ENCODE data around the gene CLSTN2. TPM values are rescaled to one million over a fixed set of nuclear protein-coding genes. Genes with fewer than 3 reads are reported as not detected.

Gene CLSTN2
- total RNA-seq, 1 donor from 2014 or later = 80.9 TPM

- Histone ChIP-seq H3K4me1 (ENCODE audit: insufficient read depth, low read length) (no peaks in the 10 kb centered on the region), H3K4me2 (ENCODE audit: low read length) (no peak overlapping the region), H3K36me3 (ENCODE audit: insufficient read depth, low read length) (no peaks in the 10 kb centered on the region), H3K27me3 (ENCODE audit: insufficient read depth, low read length) (no peaks in the 10 kb centered on the region), H2AFZ (ENCODE audit: low read depth, low read length) (no peak overlapping the region), H3K27ac (ENCODE audit: low read depth, low read length) (no peak overlapping the region), H3K9me3 (ENCODE audit: insufficient read depth, low read depth, low read length) (no peaks in the 10 kb centered on the region), H3K9ac (ENCODE audit: low read length) (no peak overlapping the region), H3K79me2 (ENCODE audit: insufficient read depth, low read length) (no peaks in the 10 kb centered on the region), H4K20me1 (ENCODE audit: insufficient read depth, low read length) (no peaks in the 10 kb centered on the region), H3K4me3 (ENCODE audit: insufficient read depth, low read depth, low read length) (no peak overlapping the region)
- H3K27ac Mint-ChIP-seq (ENCODE audit: unreplicated experiment) = no peak overlapping the region
- peaks cover 6% of the 10 kb centered on the region for H3K9me3 Mint-ChIP-seq (ENCODE audit: unreplicated experiment)
- H3K27me3 Mint-ChIP-seq (ENCODE audit: low read depth, unreplicated experiment) = peaks cover 2% of the 10 kb centered on the region
- no peaks in the 10 kb centered on the region for H3K36me3 Mint-ChIP-seq (ENCODE audit: low read depth, unreplicated experiment)
- FAIRE-seq (no peak), DNase-seq (ENCODE audit: low read depth) (no peak)
- peaks cover 5% of the 10 kb centered on the region for H3K4me1 Mint-ChIP-seq (ENCODE audit: low read depth, unreplicated experiment)
- no peak overlapping the region for H3K4me3 Mint-ChIP-seq (ENCODE audit: unreplicated experiment)
- TF ChIP-seq CTCF (IDR thresholded peaks at IDR 0.05; ENCODE audit: insufficient read depth, low read depth, low read length) (no peak), EZH2 (IDR thresholded peaks at IDR 0.05; ENCODE audit: insufficient read depth, low read length) (no peak)
Observed at GRCh38 chr3:140602781-140603180, 667.8 kb downstream of the CLSTN2 start.

- Mint-ChIP-seq H3K9me3 (ENCODE audit: unreplicated experiment) (peaks cover 10% of the 10 kb centered on the region), H3K4me1 (ENCODE audit: low read depth, unreplicated experiment) (peaks cover 5% of the 10 kb centered on the region), H3K27me3 (ENCODE audit: low read depth, unreplicated experiment) (peaks cover 2% of the 10 kb centered on the region), H3K27ac (ENCODE audit: unreplicated experiment) (no peak overlapping the region), H3K4me3 (ENCODE audit: unreplicated experiment) (no peak overlapping the region), H3K36me3 (ENCODE audit: low read depth, unreplicated experiment) (no peaks in the 10 kb centered on the region)
- Histone ChIP-seq H3K27ac (ENCODE audit: low read depth, low read length) (no peak overlapping the region), H3K9ac (ENCODE audit: low read length) (no peak overlapping the region), H3K4me2 (ENCODE audit: low read length) (no peak overlapping the region), H3K27me3 (ENCODE audit: insufficient read depth, low read length) (no peaks in the 10 kb centered on the region), H2AFZ (ENCODE audit: low read depth, low read length) (no peak overlapping the region), H3K9me3 (ENCODE audit: insufficient read depth, low read depth, low read length) (no peaks in the 10 kb centered on the region), H3K4me3 (ENCODE audit: insufficient read depth, low read depth, low read length) (no peak overlapping the region), H3K79me2 (ENCODE audit: insufficient read depth, low read length) (no peaks in the 10 kb centered on the region), H3K36me3 (ENCODE audit: insufficient read depth, low read length) (no peaks in the 10 kb centered on the region), H3K4me1 (ENCODE audit: insufficient read depth, low read length) (no peaks in the 10 kb centered on the region), H4K20me1 (ENCODE audit: insufficient read depth, low read length) (no peaks in the 10 kb centered on the region)
- FAIRE-seq (no peak), DNase-seq (ENCODE audit: low read depth) (no peak)
- no peak for TF ChIP-seq CTCF (IDR thresholded peaks at IDR 0.05; ENCODE audit: insufficient read depth, low read depth, low read length)
- TF ChIP-seq EZH2 (IDR thresholded peaks at IDR 0.05; ENCODE audit: insufficient read depth, low read length) = no peak
Observed at GRCh38 chr3:140603766-140604165, 668.8 kb downstream of the CLSTN2 start.

GRCh38 chr3:140610544-140610943, 675.6 kb downstream of the CLSTN2 start:
- H3K9ac ChIP-seq (ENCODE audit: low read length) = no peak overlapping the region
- no peak for FAIRE-seq

More at GRCh38 chr3:140610544-140610943, 675.6 kb downstream of the CLSTN2 start:
- Mint-ChIP-seq H3K4me3 (ENCODE audit: unreplicated experiment) (no peak overlapping the region), H3K27me3 (ENCODE audit: low read depth, unreplicated experiment) (no peaks in the 10 kb centered on the region), H3K9me3 (ENCODE audit: unreplicated experiment) (peaks cover 13% of the 10 kb centered on the region), H3K36me3 (ENCODE audit: low read depth, unreplicated experiment) (no peaks in the 10 kb centered on the region), H3K4me1 (ENCODE audit: low read depth, unreplicated experiment) (peaks cover 17% of the 10 kb centered on the region), H3K27ac (ENCODE audit: unreplicated experiment) (peak overlapping the region; percentile 84)
- Histone ChIP-seq H3K4me1 (ENCODE audit: insufficient read depth, low read length) (peaks cover 7% of the 10 kb centered on the region), H3K27ac (ENCODE audit: low read depth, low read length) (peak overlapping the region; percentile 39), H3K79me2 (ENCODE audit: insufficient read depth, low read length) (no peaks in the 10 kb centered on the region), H3K36me3 (ENCODE audit: insufficient read depth, low read length) (no peaks in the 10 kb centered on the region), H3K4me3 (ENCODE audit: insufficient read depth, low read depth, low read length) (no peak overlapping the region), H3K9me3 (ENCODE audit: insufficient read depth, low read depth, low read length) (no peaks in the 10 kb centered on the region), H3K27me3 (ENCODE audit: insufficient read depth, low read length) (no peaks in the 10 kb centered on the region), H2AFZ (ENCODE audit: low read depth, low read length) (peak overlapping the region; percentile 45), H4K20me1 (ENCODE audit: insufficient read depth, low read length) (no peaks in the 10 kb centered on the region), H3K4me2 (ENCODE audit: low read length) (peak overlapping the region; percentile 31)
- no peak for TF ChIP-seq CTCF (IDR thresholded peaks at IDR 0.05; ENCODE audit: insufficient read depth, low read depth, low read length)
- DNase-seq (ENCODE audit: low read depth) = peak; percentile 51
